SH-SY5Y (cell line): ENCODE data around the gene NFKBIB.

Source experiments
- GATA2 ChIP-seq: IDR thresholded peaks from 2 replicates; pipeline ENCODE4 v1.6.1; 2011; ENCODE audit warnings: mild to moderate bottlenecking, low read depth, low read length
- GATA3 ChIP-seq: IDR thresholded peaks from 2 replicates; pipeline ENCODE4 v1.6.1; 2011; ENCODE audit warnings: low read depth, mild to moderate bottlenecking, low read length, moderate library complexity

Gene NFKBIB

DNA sequence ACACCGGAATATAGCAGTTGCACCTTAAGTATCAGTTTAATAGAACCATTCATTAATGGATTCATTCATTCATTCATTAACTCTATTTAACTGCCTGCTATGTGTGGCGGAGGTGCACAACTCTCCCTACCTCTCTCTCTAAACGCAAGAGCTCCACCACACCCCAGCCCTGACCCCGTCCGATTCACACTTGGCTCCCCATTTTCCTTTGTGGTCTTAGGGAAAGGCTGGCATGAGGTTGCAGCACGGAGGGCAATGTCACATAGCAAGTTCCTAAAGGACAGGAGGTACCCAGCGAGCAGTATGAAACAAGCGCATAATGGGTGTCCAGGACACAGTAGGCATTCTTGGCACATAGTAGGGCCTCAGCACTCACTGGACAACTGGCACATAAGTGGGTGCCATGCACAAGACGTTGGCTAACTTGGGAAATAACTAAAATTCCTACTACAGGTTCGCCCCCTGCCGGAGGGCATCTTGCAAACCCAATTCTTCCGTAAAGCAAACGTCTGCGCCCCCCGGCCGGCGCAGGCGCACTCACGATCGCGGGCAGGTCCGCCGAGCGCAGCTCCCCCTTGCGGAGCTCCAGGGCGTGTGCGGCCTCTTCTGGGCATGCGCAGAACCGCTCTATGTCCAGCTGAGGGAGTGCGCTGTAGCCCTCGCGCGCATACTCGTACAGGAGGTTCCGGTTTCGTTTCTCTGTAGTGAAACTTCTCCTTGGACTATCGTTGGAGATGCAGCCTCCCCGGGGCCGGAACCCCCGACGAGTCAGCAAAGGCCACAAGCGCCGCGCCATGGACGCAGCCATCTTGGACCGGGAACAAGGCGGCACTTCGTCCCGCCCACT lies 30.4 kb downstream of the NFKBIB start, which contains the start of gene SARS2:
Gene SARS2, minus strand, starts transcription at position 835 of the 847 bp plus-strand sequence. Its CDS starts 27 bp downstream, at position 808.
- TF ChIP-seq GATA2: 0 out of 2 replicates have a peak, but pooled peaks have one; percentile 8
- no peak for TF ChIP-seq GATA3

DNA sequence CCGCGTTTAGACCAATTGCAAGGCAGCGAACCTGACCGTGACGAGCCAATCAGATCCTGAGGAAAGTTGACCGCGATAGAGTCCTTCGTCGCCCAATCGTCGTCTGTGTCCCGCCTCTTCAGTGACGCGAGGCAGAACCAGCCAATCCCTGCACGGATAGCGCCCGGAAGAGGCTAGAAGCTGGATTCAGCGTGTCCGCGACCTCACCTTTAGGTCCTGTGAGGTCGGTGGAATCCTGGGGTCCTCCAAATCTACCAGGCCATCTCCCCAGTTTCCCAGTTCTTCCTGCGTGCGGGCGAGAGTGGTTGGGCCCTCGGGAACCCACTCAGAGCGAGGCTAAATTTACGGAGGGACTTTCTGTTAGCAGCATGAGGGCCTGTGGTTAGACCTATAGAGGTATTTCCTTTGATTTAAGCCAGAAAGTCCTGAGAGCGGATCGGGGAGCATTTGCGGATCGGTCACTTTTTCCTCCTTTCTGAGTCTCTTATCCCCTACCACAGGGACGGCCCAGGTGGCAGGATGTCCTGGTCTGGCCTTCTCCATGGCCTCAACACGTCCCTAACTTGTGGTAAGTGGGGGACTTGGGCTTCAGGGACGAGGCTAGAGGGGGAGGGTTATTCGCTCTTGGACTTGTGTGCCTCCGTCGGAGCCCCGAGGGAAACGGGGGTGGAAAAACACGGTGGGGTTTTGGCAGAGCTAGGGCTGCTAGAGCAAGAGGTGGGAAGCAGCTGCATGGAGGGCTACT lies 31.2 kb downstream of the NFKBIB start, which contains the start of gene MRPS12:
Gene MRPS12, plus strand, starts transcription at position 169 of the 745 bp plus-strand sequence. Its CDS starts 351 bp downstream, at position 520.
- no peak for TF ChIP-seq GATA3
- TF ChIP-seq GATA2: no peak

DNA sequence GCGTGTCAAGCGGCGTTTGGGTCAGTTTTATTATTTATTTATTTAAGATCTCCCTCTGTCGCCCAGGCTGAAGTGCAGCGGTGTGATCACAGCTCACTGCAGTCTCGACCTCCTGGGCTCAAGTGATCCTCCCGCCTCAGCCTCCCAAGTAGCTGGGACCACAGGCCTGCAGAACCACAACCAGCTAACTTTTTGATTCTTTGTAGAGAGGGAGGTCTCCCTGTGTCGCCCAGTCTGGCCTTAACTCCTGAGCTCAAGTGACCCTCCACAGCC lies 31.7 kb downstream of the NFKBIB start:
- TF ChIP-seq GATA3: no peak
- TF ChIP-seq GATA2: no peak

DNA sequence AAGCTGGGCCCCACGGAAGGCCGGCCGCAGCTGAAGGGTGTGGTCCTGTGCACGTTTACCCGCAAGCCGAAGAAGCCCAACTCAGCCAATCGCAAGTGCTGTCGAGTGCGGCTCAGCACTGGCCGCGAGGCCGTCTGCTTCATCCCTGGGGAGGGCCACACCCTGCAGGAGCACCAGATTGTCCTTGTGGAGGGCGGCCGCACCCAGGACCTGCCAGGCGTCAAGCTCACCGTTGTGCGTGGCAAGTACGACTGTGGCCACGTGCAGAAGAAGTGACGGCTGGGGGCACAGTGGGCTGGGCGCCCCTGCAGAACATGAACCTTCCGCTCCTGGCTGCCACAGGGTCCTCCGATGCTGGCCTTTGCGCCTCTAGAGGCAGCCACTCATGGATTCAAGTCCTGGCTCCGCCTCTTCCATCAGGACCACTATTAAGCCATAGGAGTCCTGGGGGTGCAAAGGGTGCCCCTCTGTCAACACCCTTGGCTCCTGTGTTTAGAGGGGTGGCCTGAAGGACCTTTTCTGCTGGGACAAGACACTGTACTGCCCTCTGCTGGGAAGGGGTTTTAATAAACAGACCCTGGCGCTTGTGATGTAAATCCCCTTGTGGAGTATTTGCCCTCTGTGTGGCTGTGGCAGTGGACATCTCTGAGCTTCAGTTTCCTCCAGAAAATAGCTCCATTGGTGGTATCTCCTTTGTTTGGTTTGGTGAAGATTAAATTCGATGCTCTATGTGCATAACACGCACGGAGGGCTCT lies 32.8 kb downstream of the NFKBIB start:
- no peak for TF ChIP-seq GATA2
- TF ChIP-seq GATA3: no peak

DNA sequence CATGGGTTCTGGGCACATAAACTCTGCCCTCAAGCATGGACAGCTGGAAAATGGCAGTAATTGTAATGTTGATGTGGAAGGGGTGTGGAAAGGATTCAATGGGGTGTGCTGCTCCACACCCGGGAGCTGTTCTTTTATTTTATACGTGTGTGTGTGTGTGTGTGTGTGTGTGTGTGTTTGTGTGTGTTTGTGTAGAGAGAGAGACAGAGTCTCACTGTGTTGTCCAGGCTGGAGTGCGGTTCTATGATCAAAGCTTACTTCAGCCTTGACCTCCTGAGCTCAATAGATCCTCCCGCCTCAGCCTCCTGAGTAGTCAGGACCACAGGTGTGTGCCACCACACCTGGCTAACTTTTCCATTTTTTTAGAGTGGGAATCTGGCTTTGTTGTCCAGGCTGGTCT lies 33.8 kb downstream of the NFKBIB start:
- TF ChIP-seq GATA3: no peak
- no peak for TF ChIP-seq GATA2

DNA sequence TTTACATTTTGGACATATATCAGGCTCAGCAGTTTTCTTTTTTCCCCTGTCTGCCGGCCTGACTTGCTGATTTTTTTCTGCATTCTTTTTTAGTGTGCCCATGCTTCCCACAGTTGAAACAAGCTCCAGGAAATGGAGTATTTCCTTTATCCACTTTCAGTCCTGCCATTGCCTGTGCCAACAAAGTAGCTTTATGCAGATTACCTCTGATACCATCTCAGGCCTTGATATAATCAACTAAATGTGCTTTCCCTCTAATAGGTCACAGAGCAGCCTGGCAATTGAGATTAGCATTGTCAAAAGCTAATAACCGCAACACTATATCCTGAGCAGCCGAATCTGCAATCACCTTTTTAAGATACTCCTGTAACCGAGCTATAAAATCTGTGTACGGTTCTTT lies 40.2 kb downstream of the NFKBIB start:
- TF ChIP-seq GATA3 (no peak; the same call in 1 of the 2 replicates), GATA2 (peak; percentile 88)

DNA sequence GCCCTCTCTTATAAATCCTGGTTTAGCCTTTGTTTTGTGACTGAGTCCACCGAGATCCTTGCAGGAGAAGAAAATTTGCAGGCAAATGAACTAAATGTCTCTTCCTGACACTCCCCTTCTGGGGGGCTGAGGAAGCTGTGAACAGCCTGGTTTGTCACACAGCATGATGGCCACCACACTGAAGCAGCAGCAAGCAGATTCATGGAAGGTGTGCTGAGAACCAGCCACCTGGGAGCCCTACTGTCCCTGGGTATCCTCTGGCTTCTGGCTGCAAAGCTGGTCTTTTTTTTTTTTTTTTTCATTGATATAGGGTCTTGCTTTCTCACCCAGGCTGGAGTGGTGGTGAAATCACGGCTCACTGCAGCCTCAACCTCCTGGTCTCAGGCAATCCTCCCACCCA lies 42.2 kb downstream of the NFKBIB start:
- TF ChIP-seq GATA3 (no peak), GATA2 (no peak)

DNA sequence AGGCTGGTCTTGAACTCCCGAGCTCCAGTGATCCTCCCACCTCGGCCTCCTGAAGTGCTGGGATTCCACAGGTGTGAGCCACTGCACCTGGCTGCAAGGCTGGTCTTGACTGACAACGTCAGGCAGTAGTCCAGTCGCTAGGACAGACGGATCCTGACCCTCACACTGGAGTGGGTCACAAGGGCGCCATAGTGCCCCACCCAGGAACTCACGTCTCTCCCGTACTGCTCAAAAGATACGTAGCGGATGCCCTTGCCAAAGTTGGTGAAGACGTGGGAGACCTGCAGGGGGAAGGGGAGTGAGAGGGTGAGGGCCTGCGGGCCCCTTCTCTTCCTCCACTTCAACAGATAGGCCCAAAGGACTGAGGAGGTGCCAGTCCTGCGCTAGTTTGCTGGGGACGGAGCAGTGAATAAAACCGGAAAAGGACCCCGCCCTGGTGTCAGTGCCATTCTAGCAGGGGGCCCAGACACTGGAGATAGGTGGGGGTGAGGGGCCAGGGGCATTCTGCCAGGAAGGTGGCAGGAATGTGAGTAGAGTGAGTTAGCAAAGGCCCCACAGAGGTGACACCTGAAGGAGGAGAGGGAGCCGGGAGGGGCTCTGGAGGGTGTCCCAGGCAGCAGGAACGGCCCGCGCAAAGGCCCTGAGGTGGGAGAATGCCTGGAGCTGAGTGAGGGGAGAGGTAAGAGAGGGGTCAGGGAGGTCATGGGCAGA lies 42.9 kb downstream of the NFKBIB start:
- TF ChIP-seq GATA2 (no peak), GATA3 (no peak)

DNA sequence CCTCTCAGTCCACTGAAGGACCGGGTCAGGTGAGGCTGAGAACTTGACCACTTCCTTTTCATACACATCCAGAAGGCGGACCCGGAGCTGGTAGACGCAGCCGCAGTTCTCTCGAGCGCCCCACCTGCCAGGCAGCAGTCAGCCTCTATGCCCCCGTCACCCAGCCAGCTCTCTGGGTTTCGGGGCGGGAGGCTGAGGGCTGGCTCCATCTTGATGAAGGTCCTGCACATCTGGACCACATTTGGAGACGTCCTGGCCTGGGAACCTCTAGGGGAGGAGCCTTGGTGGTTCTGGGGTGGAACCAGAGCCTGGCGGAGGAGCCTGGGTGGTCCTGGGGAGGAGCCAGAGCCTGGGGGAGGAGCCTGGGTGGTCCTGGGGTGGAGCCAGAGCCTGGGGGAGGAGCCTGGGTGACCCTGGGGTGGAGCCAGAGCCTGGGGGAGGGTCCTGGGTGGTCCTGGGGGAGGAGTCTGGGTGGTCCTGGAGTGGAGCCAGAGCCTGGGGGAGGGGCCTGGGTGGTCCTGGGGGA lies 45.3 kb downstream of the NFKBIB start:
- TF ChIP-seq GATA3 (no peak), GATA2 (no peak)

DNA sequence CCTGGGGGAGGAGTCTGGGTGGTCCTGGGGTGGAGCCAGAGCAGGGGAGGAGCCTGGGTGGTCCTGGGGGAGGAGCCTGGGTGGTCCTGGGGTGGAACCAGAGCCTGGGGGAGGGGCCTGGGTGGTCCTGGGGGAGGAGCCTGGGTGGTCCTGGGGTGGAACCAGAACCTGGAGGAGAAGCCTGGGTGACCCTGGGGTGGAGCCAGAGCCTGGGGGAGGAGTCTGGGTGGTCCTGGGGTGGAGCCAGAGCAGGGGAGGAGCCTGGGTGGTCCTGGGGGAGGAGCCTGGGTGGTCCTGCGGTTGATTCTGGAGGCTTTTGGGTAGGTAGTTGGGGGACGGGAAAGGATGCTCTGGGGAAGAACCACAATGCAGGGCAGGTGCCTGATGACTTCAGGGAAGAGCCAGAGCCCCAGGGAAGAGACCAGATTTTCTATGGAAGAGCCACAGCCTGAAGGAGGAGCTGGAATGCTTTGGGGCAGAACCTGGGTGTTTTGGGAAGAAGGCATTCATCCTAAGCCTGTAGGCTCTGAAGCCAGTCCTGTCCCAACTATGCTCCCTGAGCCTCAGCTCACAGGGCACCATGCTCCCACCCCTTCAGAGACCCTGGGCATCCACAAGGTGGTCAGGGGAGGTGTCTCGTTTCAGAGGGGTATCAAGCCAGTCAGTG lies 45.9 kb downstream of the NFKBIB start:
- TF ChIP-seq GATA2 (no peak), GATA3 (no peak)

DNA sequence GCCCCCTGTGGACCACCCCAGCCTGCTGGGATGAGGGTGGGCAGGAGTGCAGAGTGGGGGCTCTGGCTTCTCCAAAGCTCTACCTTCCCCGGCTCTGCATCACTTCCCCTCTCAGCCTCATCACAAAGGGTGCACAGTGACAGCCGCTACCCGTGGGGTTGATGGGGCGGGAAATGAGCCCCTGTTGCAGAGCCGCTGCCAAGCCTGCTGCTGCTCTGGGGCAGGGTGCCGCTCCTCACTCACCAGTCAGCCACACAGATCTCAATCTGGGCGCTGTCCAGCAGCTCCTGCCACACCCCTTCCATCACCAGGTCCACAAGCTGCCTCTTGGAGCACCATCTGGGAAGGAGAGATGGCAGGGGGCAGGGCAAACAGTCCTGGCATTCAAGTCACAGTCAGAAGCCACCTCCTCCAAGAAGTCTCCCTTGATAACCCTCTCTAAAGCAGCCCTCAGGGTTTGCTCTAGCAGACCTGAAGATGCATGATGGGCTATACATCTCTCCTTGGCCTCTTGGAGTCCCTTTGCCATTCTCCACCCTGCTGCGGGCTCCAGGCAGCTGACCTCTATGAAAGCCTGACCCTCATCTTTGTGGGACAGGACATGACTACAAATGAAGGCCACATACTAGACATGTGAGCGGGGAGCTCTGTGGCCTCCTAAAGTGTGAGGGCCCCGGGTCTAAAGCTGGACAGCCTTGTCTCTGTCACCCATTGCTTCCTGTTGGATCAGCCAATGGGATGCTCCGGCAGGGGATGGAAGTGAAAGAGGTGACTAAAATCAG lies 46.7 kb downstream of the NFKBIB start:
- no peak for TF ChIP-seq GATA3
- no peak for TF ChIP-seq GATA2
